Neural cell (in vitro differentiated cells): ENCODE results near the gene PUSL1. TPM values are rescaled to one million over a fixed set of nuclear protein-coding genes. Genes with fewer than 3 reads are reported as not detected.

Source experiments
- H2AFZ ChIP-seq: fragments of 200-600, 300-800 bp; sonication (generic), shearing (Covaris generic); 2 replicates; pipeline ENCODE4 v1.6.0; 2014; ENCODE audit warnings: low read depth, mild to moderate bottlenecking, antibody characterized with exemption, low read length, moderate library complexity
- H3F3A ChIP-seq: fragments of 200-600 bp; shearing (Covaris generic); 2 replicates; pipeline ENCODE4 v1.6.1; 2016; ENCODE audit warnings: mild to moderate bottlenecking, moderate library complexity, mixed read lengths, antibody characterized with exemption, low read length; ENCODE audit not compliant: insufficient read depth, poor library complexity, severe bottlenecking
- H3K27ac ChIP-seq: fragments of 200-600, 300-800 bp; sonication (generic), shearing (Covaris generic); 2 replicates; pipeline ENCODE4 v1.5.1; 2014; ENCODE audit warnings: mild to moderate bottlenecking, low read length, moderate library complexity
- H3K27me3 ChIP-seq: fragments of 300-800, 200-600 bp; sonication (generic), shearing (Covaris generic); 2 replicates; pipeline ENCODE4 v1.6.0; 2014; ENCODE audit warnings: mild to moderate bottlenecking, low read depth, low read length, moderate library complexity; ENCODE audit not compliant: insufficient read depth
- H3K36me3 ChIP-seq: fragments of 300-800, 200-600 bp; sonication (generic), shearing (Covaris generic); 2 replicates; pipeline ENCODE4 v1.5.1; 2014; ENCODE audit warnings: mild to moderate bottlenecking, antibody characterized with exemption, low read length, moderate library complexity; ENCODE audit not compliant: insufficient read depth
- H3K4me2 ChIP-seq: fragments of 300-800, 200-600 bp; sonication (generic), shearing (Covaris generic); 2 replicates; pipeline ENCODE4 v1.6.0; 2014; ENCODE audit warnings: mild to moderate bottlenecking, low read length
- H3K4me3 ChIP-seq: fragments of 300-800, 200-600 bp; sonication (generic), shearing (Covaris generic); 2 replicates; pipeline ENCODE4 v1.5.1; 2014; ENCODE audit warnings: mild to moderate bottlenecking, low read length, moderate library complexity
- H3K79me2 ChIP-seq: fragments of 200-600 bp; shearing (Covaris generic); replicated peaks from 2 replicates; pipeline ENCODE4 v1.6.0; 2014; ENCODE audit warnings: mild to moderate bottlenecking, low read length, moderate library complexity; ENCODE audit not compliant: insufficient read depth
- H3K9ac ChIP-seq: fragments of 300-800, 200-600 bp; sonication (generic), shearing (Covaris generic); 2 replicates; pipeline ENCODE4 v1.6.1; 2016; ENCODE audit warnings: mild to moderate bottlenecking, low read length, mixed read lengths
- H3K9me2 ChIP-seq: fragments of 200-600 bp; shearing (Covaris generic); 2 replicates; pipeline ENCODE4 v1.6.1; 2016; ENCODE audit warnings: mild to moderate bottlenecking, low read length, mixed read lengths; ENCODE audit not compliant: insufficient read depth
- H3K9me3 ChIP-seq: fragments of 200-600, 300-800 bp; sonication (generic), shearing (Covaris generic); 2 replicates; pipeline ENCODE4 v1.6.1; 2016; ENCODE audit warnings: mild to moderate bottlenecking, mixed run types, low read length, moderate library complexity, mixed read lengths
- H4K20me1 ChIP-seq: fragments of 200-600 bp; shearing (Covaris generic); 2 replicates; pipeline ENCODE4 v1.6.1; 2016; ENCODE audit warnings: mild to moderate bottlenecking, mixed run types; ENCODE audit not compliant: insufficient read depth
- EP300 ChIP-seq: fragments of 450-650 bp; conservative IDR thresholded peaks from 2 replicates; pipeline ENCODE4 v1.6.1; 2014; ENCODE audit warnings: antibody characterized with exemption, mild to moderate bottlenecking, moderate library complexity; ENCODE audit not compliant: poor library complexity, severe bottlenecking
- EZH2 ChIP-seq: fragments of 200-600, 300-800 bp; shearing (Covaris generic), sonication (generic); IDR thresholded peaks from 2 replicates; pipeline ENCODE4 v1.6.1; 2014; ENCODE audit warnings: antibody characterized with exemption, low read length, borderline replicate concordance, mild to moderate bottlenecking; ENCODE audit not compliant: insufficient read depth, poor library complexity, severe bottlenecking
- MXI1 ChIP-seq: fragments of 450-650 bp; conservative IDR thresholded peaks from 2 replicates; pipeline ENCODE4 v1.6.1; 2014; ENCODE audit warnings: antibody characterized with exemption, mild to moderate bottlenecking; ENCODE audit not compliant: poor library complexity, severe bottlenecking
- POLR2AphosphoS5 ChIP-seq: IDR thresholded peaks from 2 replicates; pipeline ENCODE4 v1.6.1; 2012
- RAD21 ChIP-seq: fragments of 450-650 bp; conservative IDR thresholded peaks from 2 replicates; pipeline ENCODE4 v1.6.1; 2014; ENCODE audit warnings: antibody characterized with exemption, mild to moderate bottlenecking, moderate library complexity
- SMC3 ChIP-seq: fragments of 450-650 bp; conservative IDR thresholded peaks from 2 replicates; pipeline ENCODE4 v1.6.1; 2014; ENCODE audit warnings: antibody characterized with exemption, mild to moderate bottlenecking, moderate library complexity; ENCODE audit not compliant: poor library complexity
- TAF1 ChIP-seq: IDR thresholded peaks from 2 replicates; pipeline ENCODE4 v1.6.1; 2012; ENCODE audit warnings: low read depth
- polyA plus RNA-seq: library from polyadenylated mRNA; depleted of rRNA; stranded (reverse); fragments of >200 nt; gene quantifications from 2 replicates; pipeline ENCODE4 v1.2.3, GENCODE V29; 2014
- TF ChIP-seq, protein P1 (sequence below): fragments of 450-650 bp; IDR thresholded peaks from 2 replicates; pipeline ENCODE4 v1.5.1; 2014; ENCODE audit warnings: antibody characterized with exemption, mild to moderate bottlenecking, moderate library complexity; ENCODE audit not compliant: poor library complexity, severe bottlenecking
- TF ChIP-seq, protein P2 (sequence below): IDR thresholded peaks from 2 replicates; pipeline ENCODE4 v1.6.1; 2012; ENCODE audit warnings: borderline replicate concordance

Gene PUSL1
- polyA plus RNA-seq, 1 donor from 2014 or later = 25.0 TPM

DNA sequence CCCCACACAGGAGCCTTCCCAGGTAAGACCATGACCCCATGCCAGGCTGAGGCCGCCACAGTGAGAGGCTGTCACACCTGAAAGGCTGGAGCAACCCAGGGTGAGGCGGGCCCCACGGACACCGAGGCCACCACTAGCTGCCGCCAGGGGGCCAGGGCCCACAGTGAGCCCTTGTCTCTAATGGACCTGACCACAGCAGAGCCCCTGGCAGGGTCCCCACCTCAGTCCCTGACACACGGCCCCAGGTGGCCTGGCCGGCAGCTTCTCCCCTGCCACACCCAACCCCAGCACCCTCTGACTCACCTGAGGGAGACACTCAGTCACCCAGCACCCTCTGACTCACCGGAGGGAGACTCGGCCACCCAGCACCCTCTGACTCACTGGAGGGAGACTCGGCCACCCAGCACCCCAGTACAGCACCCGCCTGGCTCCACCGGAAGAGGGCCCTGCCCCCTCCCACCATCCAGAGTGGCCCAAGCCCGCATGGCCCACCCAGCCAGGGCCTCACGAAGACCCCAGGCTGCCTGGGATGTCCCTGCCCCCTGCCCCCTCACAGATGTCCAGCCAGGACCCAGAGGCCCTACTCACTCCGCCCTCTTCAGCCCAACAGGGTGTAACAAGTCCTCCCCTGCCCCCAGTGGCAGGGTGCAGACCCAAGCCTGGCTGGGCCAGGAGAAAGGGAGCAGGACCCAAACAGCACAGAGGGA is 36.4 kb downstream of the PUSL1 start:
- Histone ChIP-seq H3K9me3 (no peaks in the 10 kb centered on the region), H3K4me3 (no peak overlapping the region), H3K9me2 (no peaks in the 10 kb centered on the region), H3K27me3 (no peaks in the 10 kb centered on the region), H3K79me2 (peaks cover 12% of the 10 kb centered on the region), H3K4me2 (no peak overlapping the region), H4K20me1 (peaks cover 13% of the 10 kb centered on the region), H3K9ac (no peak overlapping the region), H2AFZ (no peak overlapping the region), H3K36me3 (no peaks in the 10 kb centered on the region), H3F3A (no peaks in the 10 kb centered on the region), H3K27ac (no peak overlapping the region)
- TF ChIP-seq, protein P1, sequence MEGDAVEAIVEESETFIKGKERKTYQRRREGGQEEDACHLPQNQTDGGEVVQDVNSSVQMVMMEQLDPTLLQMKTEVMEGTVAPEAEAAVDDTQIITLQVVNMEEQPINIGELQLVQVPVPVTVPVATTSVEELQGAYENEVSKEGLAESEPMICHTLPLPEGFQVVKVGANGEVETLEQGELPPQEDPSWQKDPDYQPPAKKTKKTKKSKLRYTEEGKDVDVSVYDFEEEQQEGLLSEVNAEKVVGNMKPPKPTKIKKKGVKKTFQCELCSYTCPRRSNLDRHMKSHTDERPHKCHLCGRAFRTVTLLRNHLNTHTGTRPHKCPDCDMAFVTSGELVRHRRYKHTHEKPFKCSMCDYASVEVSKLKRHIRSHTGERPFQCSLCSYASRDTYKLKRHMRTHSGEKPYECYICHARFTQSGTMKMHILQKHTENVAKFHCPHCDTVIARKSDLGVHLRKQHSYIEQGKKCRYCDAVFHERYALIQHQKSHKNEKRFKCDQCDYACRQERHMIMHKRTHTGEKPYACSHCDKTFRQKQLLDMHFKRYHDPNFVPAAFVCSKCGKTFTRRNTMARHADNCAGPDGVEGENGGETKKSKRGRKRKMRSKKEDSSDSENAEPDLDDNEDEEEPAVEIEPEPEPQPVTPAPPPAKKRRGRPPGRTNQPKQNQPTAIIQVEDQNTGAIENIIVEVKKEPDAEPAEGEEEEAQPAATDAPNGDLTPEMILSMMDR = no peak
- no peak for TF ChIP-seq TAF1

DNA sequence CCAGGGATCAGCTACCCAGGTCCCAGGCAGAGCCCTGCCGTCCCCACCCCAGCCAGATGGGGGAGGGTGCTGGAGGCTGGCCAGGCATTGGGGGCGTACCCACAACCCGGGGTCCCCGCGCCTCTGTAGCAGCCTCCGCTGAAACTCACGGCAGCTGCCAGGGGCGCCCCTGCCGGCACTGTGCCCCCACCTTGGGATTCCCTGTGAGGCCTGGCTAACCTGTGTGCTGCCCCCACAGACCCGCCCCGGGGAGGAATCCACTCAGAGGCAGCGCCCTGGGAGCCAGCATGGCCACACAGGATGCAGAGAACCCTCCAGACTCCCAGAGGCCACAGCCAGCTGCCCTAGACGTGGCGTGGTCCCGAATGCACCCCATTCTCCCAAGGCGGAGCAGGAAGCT is 37.0 kb downstream of the PUSL1 start:
- H3K9me3 ChIP-seq = no peaks in the 10 kb centered on the region
- no peak overlapping the region for H3K4me2 ChIP-seq
- H4K20me1 ChIP-seq = peaks cover 13% of the 10 kb centered on the region
- H2AFZ ChIP-seq = no peak overlapping the region
- no peak for TF ChIP-seq RAD21
- TF ChIP-seq, protein P2, sequence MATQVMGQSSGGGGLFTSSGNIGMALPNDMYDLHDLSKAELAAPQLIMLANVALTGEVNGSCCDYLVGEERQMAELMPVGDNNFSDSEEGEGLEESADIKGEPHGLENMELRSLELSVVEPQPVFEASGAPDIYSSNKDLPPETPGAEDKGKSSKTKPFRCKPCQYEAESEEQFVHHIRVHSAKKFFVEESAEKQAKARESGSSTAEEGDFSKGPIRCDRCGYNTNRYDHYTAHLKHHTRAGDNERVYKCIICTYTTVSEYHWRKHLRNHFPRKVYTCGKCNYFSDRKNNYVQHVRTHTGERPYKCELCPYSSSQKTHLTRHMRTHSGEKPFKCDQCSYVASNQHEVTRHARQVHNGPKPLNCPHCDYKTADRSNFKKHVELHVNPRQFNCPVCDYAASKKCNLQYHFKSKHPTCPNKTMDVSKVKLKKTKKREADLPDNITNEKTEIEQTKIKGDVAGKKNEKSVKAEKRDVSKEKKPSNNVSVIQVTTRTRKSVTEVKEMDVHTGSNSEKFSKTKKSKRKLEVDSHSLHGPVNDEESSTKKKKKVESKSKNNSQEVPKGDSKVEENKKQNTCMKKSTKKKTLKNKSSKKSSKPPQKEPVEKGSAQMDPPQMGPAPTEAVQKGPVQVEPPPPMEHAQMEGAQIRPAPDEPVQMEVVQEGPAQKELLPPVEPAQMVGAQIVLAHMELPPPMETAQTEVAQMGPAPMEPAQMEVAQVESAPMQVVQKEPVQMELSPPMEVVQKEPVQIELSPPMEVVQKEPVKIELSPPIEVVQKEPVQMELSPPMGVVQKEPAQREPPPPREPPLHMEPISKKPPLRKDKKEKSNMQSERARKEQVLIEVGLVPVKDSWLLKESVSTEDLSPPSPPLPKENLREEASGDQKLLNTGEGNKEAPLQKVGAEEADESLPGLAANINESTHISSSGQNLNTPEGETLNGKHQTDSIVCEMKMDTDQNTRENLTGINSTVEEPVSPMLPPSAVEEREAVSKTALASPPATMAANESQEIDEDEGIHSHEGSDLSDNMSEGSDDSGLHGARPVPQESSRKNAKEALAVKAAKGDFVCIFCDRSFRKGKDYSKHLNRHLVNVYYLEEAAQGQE = no peak
- TF ChIP-seq EZH2 = no peak
- TF ChIP-seq, protein P1 = no peak
- TF ChIP-seq MXI1 = no peak
- TF ChIP-seq TAF1 = no peak
- TF ChIP-seq SMC3 = no peak
- TF ChIP-seq EP300 = no peak
- no peak for TF ChIP-seq POLR2AphosphoS5
- H3K27ac ChIP-seq = no peak overlapping the region
- peaks cover 12% of the 10 kb centered on the region for H3K79me2 ChIP-seq
- H3K27me3 ChIP-seq = no peaks in the 10 kb centered on the region
- H3K9ac ChIP-seq = no peak overlapping the region
- H3K36me3 ChIP-seq = no peaks in the 10 kb centered on the region
- H3F3A ChIP-seq = no peaks in the 10 kb centered on the region
- H3K9me2 ChIP-seq = no peaks in the 10 kb centered on the region
- no peak overlapping the region for H3K4me3 ChIP-seq
